Vagina (tissue), 2 donors: Measurements from ENCODE around the gene BTNL3.
"Not testable (repeated sequence)": the region's sequence is repeated elsewhere in the genome, so short reads cannot be mapped to it uniquely, and the experiment has no call there.

Source experiments
- CTCF ChIP-seq, 3 experiments: fragments of 450-650 bp in 2 of 3; fragments of 200-600 bp in 1 of 3; sonication (generic) in 1 of 3; IDR thresholded peaks; one replicate each; pipeline ENCODE4 v1.5.1; 2017 to 2019; ENCODE audit warnings: antibody characterized with exemption in 3 of 3, mild to moderate bottlenecking in 2 of 3, moderate library complexity in 2 of 3
- POLR2AphosphoS5 ChIP-seq, 2 donors: sonication (generic); formaldehyde crosslinking; IDR thresholded peaks; one replicate each; pipeline ENCODE4 v1.9.0; 2017; ENCODE audit warnings: antibody characterized with exemption in 2 of 2, mild to moderate bottlenecking in 2 of 2, low read depth in 1 of 2; ENCODE audit not compliant: insufficient read depth in 1 of 2

GRCh38 chr5:181010018-181010417, 21.4 kb downstream of the BTNL3 start:
- TF ChIP-seq CTCF (IDR thresholded peaks at IDR 0.05); POLR2AphosphoS5 (IDR thresholded peaks at IDR 0.05; ENCODE audit: insufficient read depth in 1 of 2, low read depth in 1 of 2): not testable (repeated sequence)
